Activated CD4-positive, alpha-beta T cell treated with anti-CD3 and anti-CD28 coated beads for 48 hours (primary cell): ENCODE data around the gene HDDC2.

ENCODE experiments used
- DNase-seq: peaks from one replicate; pipeline ENCODE4 v3.0.0-alpha.2; 2020

Gene HDDC2

GRCh38 chr6:125268765-125269164, 33.0 kb downstream of the HDDC2 start:
- DNase-seq, result no peak

GRCh38 chr6:125267806-125268523, 33.8 kb downstream of the HDDC2 start:
- no peak for DNase-seq

DNA sequence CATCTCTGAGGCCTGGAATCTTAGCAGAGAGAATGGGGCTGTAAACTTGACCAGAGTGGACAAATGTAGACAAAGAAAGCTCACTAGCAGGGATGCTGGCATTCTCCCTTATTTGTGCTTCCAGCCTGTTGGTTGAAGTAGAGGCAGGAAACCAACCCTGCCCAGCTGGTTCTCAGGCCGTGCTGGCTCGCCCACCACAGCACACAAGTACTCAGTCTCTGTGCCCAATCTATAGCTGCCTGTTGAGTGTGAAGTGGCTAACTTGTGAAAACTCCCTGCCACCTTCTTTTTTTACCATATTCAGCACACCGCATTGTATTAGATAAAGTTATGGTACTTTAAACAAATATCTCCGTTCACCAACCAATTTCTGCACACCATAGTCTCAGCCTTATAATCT, 37.3 kb downstream of the HDDC2 start:
- no peak for DNase-seq

DNA sequence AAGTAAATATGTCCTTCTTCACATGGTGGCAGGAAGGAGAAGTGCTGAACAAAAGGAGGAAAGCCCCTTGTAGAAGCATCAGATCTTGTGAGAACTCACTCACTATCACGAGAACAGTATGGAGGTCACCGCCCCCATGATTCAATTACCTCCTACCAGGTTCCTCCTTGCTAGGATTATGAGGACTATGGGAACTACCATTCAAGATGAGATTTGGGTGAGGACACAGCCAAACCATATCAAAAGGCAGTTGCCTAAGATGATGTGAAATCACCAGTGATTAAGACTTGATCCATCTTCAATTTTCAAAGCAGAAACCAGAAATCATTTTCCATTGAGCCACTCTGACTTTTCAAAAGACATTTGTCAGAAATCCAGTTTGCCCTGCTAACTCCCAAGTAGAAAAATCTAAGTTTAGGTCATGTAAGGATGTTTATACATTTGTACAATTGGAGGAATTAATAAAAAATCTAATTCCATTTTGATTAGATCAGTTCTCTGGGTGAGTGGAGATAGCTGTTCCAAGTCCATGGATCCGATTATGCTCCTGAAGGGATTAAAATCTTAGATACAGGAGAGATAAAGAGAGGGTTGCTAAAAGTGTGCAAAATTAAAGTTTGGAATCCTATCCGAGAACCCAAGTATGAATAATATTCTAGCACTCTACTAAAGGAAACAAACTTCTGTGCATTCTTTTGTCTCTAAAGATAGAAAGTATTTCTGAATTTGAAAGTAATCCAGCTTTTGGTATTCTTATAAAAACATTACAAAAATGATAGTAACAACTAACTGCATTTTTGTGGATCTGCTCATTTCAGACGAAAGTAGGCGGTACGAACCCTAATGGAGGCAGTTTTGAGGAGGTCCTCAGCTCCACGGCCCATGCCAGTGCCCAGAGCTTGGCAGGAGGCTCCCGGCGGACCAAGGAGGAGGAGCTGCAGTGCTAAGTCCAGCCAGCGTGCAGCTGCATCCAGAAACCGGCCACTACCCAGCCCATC, 39.5 kb downstream of the HDDC2 start:
- no peak for DNase-seq

- no peak for DNase-seq
Observed at GRCh38 chr6:125259354-125259736, 42.4 kb downstream of the HDDC2 start.

DNA sequence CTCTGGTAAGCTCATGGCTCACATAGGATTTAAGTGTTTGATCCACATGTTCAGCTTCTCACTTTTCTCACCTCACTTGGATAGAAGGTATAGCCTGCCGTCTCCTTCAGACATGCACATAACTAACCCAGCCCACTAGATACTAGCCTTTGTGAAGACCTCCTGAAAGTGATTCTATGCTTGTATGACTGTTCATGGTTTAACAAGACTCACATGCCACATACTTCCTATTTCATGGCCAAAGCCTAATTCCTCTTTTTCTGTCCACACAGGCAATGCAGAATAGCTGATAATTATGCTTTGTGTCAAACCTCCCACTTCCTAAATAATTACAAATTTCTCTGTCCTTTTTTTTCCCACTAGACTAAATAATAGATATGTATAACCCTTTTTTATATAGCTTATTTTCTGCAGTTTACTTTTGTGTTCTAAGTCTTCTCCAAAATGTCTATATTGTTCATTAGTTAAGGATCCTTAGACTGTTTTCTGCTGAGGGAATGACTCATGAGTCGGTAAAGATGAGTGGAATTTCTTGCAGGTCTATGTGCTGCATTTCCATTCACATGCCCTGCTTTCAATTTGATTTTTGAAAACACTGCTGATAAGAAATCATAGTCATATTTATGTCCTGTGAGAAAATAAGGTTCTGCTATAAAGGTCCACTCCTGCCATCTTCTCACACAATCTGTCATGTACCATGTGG, 43.0 kb downstream of the HDDC2 start:
- no peak for DNase-seq

DNA sequence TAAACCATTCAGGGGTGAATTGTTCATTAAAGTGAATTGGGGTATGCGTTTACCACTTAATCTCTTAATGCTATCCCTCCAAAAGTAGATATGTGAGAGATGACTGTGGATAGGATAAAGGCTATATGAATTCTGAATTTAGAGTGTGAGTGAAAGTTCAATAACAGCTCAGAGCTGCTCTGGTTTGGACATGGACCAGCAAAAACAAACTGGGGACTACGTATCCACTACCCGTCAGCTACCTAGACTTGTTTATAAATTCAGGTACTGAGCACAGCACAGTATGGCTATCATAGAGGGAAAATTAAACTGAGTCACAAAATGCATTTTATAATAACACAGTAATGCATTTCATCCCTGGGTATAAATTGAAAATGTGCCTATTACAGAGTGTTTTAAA, 44.4 kb downstream of the HDDC2 start:
- DNase-seq, result no peak

DNA sequence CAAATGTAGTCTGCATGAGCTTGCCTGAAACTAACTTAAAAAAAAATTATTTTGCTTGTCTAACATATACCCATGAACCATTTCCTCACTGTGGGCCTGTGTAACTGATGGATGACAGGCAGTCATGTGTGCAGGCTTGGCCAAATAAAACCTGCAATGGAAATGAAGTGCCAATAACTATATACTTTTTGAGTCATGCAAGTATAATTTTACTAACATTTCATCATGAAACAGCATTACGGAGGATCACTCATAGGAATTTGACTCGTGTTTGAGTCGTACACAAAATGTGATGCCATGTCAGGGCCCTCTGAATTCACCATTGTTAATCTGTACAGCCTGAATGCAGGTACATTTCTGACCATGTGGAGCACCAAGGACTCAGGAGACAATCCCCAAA, 46.6 kb downstream of the HDDC2 start:
- no peak for DNase-seq

DNA sequence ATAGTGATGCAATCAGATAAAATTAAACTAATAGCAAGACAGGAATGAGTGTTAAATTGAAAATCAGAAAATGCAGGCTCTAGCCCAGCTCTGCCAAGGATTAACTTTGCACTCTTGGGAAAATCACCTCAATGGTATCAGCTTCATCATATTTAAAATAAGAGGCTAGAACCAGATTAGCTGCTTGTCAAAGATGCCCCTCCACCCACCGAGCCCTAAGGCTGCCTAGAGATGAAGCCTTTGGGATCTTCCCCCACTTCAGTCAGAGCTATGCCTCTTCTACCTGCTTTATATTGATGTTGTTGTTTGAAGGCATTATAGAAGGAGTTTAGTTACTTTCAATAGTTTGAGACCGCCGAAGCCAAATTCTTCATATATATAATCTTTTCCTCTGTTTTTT, 47.4 kb downstream of the HDDC2 start:
- DNase-seq, result no peak

DNA sequence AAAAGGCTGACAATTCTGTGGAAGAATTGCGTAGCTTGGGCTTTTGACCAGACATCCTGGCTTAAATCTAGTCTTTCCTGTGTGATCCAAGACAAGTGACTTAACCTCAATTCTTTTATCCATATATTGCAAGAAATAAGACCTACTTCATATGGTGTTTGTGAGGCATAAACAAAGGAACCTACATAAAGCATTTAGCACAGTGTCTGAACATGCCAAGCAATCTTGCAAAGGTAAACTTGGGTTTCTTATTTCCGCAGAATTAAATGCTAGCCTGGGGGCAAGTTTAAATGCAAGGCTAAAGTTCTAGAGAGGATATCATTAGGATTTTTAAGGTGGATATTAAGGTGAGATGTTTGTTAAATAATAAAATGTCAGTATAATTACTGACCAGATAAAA, 47.9 kb downstream of the HDDC2 start:
- no peak for DNase-seq

GRCh38 chr6:125252891-125253290, 48.9 kb downstream of the HDDC2 start:
- no peak for DNase-seq

- DNase-seq, result no peak
Observed at GRCh38 chr6:125251516-125252220, 50.1 kb downstream of the HDDC2 start.

- no peak for DNase-seq
Observed at GRCh38 chr6:125250511-125250910, 51.3 kb downstream of the HDDC2 start.

DNA sequence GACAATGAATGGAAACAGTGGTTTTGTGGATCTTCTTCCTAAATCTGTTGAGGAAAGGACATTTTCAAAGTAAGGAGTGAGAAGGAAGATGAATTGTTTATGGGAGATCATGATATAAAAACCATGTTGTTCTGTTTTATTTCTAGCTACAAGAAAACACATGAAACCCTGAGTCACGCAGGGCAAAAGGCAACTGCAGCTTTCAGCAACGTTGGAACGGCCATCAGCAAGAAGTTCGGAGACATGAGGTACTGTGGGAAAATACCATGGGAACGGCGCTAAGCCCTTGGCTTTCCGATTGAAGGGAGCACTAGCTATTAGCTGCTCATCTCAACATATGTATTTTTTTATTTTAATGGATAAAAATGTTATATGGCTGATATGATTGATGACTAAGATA, 53.6 kb downstream of the HDDC2 start:
- no peak for DNase-seq

DNA sequence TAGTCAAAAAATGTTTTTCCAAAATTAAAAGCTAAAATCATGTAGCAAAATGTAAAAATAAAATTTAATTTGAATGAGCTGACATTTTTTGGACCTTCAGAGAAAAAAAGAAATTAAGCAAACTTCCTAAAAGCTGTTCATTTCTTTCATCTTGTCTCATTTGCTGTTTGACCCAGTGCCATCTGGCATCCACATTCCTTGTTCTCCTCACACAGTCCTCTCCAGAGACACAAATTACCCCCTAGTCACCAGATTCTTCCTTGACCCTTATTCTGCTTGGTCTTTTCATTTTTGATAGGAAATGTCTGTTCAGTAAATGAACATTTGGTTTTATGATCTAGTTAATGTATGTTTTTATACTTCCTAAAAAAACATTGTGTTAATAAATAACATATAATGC, 55.2 kb downstream of the HDDC2 start:
- DNase-seq, result no peak

GRCh38 chr6:125245523-125246264, 56.1 kb downstream of the HDDC2 start:
- no peak for DNase-seq

DNA sequence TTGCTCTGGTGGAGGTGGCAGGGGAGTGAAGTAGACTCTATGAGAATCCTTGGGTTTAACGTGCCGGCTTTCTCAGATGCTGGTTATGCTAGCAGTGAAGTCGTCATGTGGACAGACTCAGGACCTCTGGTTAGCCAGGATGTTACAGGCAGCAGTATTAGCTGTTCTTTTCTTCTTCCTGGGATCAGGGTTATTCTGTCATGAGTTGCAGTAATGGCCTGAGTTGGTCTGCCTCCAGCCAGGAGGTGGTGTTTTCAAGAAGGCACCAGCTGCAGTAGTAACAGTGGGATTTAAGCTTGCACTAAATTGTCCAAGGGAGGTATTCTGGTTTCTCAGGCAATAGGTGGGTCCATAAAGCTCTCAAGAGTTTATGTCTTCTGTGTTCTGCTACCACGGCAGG, 56.7 kb downstream of the HDDC2 start:
- DNase-seq, result no peak

- no peak for DNase-seq
Observed at GRCh38 chr6:125237764-125238163, 64.0 kb downstream of the HDDC2 start.

GRCh38 chr6:125236536-125237327, 65.0 kb downstream of the HDDC2 start:
- DNase-seq, result no peak

- DNase-seq, result no peak
Observed at GRCh38 chr6:125233202-125233601, 68.6 kb downstream of the HDDC2 start.

- no peak for DNase-seq
Observed at GRCh38 chr6:125232466-125232865, 69.3 kb downstream of the HDDC2 start.
